Mucosa of stomach (tissue), 1 donor: Measurements from ENCODE around the gene NFIC.
A peak's percentile ranks its signal among the peaks of the same experiment; 100 is the strongest.
"Not testable (repeated sequence)": the region's sequence is repeated elsewhere in the genome, so short reads cannot be mapped to it uniquely, and the experiment has no call there.

Source experiments
- H3K27me3 ChIP-seq: one replicate; pipeline ENCODE4 v1.7.0; 2013; ENCODE audit warnings: mild to moderate bottlenecking, low read length; ENCODE audit not compliant: control insufficient read depth, insufficient read depth
- H3K36me3 ChIP-seq: one replicate; pipeline ENCODE4 v1.7.0; 2013; ENCODE audit warnings: low read length; ENCODE audit not compliant: control insufficient read depth, insufficient read depth
- H3K4me1 ChIP-seq: one replicate; pipeline ENCODE4 v1.7.0; 2013; ENCODE audit warnings: mild to moderate bottlenecking, low read length; ENCODE audit not compliant: control insufficient read depth, insufficient read depth
- H3K4me3 ChIP-seq: one replicate; pipeline ENCODE4 v1.7.0; 2013; ENCODE audit warnings: low read length
- H3K9ac ChIP-seq: one replicate; pipeline ENCODE4 v1.7.0; 2013; ENCODE audit warnings: mild to moderate bottlenecking, low read length, moderate library complexity
- H3K9me3 ChIP-seq: one replicate; pipeline ENCODE4 v1.7.0; 2013; ENCODE audit warnings: mild to moderate bottlenecking, low read length, moderate library complexity; ENCODE audit not compliant: control insufficient read depth
- donor health status: Pancreatic carcinoma.

NFIC gene

DNA sequence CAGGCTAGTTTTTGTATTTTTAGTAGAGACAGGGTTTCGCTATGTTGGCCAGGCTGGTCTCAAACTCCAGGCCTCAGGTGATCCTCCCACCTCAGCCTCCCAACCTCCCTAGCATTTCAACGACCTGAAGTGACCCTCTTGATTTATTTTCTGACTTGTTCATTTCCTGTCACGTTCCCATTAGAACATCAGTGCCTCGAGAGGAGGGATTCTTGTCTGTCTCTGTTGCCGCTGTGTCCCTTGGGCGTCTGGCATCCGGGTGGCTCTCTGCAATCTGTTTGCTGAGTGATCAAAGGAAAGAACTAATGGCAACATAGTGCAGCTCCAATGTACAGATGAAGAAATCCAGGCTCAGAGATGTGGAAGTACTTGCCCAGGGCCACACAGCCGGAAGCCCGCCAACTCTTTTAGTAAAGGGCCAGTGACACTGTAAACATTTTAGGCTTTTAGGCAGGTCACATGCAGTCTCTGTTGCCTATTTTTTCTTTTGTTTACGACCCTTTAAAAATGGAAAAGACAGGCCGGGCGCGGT, 47.5 kb downstream of the NFIC start:
- Histone ChIP-seq H3K27me3 (no peaks in the 10 kb centered on the region), H3K9me3 (no peaks in the 10 kb centered on the region), H3K36me3 (no peaks in the 10 kb centered on the region), H3K9ac (no peak overlapping the region), H3K4me1 (no peaks in the 10 kb centered on the region), H3K4me3 (no peak overlapping the region)

DNA sequence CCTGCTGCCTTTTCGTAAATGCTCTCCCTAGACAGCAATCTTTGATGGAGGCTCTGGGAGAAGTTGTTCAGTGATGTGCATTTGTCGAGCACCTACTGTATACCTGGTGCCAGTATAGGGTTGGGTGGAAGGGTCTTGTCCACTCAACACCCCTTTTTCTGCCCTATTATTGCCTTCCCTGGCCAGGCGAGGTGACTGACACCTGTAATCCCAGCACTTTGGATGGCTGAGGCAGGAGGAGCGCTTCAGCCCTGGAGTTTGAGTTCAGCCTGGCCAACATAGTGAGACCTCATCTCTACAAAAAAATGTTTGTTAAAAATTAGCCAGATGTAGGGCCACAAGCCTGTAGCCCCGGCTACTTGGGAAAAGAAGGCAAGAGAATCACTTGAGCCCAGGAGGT, 49.3 kb downstream of the NFIC start:
- Histone ChIP-seq H3K4me1 (no peaks in the 10 kb centered on the region), H3K27me3 (no peaks in the 10 kb centered on the region), H3K9ac (no peak overlapping the region), H3K9me3 (no peaks in the 10 kb centered on the region), H3K36me3 (no peaks in the 10 kb centered on the region), H3K4me3 (no peak overlapping the region)

DNA sequence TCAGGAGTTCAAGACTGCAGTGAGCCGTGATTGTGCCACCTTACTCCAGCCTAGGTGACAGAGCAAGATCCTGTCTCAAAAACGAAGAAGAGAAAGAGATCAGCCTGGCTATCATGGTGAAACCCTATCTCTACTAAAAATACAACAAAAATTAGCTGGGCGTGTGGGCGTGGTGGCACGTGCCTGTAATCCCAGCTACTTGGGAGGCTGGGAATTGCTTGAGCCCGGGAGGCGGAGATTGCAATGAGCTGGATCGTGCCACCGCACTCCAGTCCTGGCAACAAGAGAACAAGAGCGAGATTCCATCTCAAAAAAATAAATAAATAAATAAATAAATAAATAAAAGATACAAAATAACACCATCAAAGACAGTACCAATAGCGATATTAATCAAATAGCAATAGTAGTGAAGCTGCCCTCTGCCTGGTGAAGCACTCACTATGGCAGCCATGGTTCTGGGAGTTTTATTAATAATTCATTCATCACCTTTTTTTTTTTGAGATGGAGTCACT, 53.9 kb downstream of the NFIC start:
- Histone ChIP-seq H3K4me1 (no peaks in the 10 kb centered on the region), H3K9ac (no peak overlapping the region), H3K27me3 (no peaks in the 10 kb centered on the region), H3K4me3 (no peak overlapping the region), H3K9me3 (no peaks in the 10 kb centered on the region), H3K36me3 (no peaks in the 10 kb centered on the region)

DNA sequence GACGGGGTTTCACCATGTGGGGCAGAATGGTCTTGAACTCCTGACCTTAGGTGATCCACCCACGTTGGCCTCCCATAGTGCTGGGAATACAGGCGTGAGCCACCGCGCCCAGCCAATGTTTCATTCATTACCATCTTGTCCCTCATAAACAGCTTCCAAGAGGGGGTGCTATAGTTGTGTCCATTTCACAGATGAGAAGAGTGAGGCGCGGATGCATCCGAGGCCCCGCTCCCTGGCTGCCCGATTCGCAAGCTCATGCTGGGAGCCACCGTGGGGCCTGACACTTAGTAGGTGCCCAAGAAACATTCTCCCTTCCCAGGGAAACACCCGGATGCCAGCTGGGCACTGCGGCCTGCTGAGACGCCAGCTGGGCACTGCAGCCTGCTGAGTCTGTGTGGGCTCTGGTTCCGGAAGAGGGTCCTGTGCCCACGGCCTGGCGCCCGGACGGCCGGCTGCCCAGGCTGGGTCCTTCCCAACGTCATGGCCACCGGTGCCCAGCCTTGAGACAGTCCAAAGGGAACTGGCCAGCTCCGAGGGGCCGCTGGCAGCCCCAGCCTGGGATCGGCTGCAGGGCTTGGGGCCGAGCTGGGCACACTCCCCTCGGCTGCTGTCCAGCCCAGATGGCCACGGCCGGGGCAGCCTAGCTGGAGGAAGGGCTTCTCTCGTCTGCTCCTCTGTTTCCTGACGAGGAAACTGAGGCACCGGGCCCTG, 54.7 kb downstream of the NFIC start:
- Histone ChIP-seq H3K9me3 (no peaks in the 10 kb centered on the region), H3K4me3 (no peak overlapping the region), H3K9ac (no peak overlapping the region), H3K27me3 (no peaks in the 10 kb centered on the region), H3K36me3 (no peaks in the 10 kb centered on the region), H3K4me1 (no peaks in the 10 kb centered on the region)

GRCh38 chr19:3421656-3422055, 55.3 kb downstream of the NFIC start:
- not testable (repeated sequence) for H3K27me3 ChIP-seq, H3K9me3 ChIP-seq, H3K36me3 ChIP-seq, H3K9ac ChIP-seq, H3K4me3 ChIP-seq, H3K4me1 ChIP-seq

DNA sequence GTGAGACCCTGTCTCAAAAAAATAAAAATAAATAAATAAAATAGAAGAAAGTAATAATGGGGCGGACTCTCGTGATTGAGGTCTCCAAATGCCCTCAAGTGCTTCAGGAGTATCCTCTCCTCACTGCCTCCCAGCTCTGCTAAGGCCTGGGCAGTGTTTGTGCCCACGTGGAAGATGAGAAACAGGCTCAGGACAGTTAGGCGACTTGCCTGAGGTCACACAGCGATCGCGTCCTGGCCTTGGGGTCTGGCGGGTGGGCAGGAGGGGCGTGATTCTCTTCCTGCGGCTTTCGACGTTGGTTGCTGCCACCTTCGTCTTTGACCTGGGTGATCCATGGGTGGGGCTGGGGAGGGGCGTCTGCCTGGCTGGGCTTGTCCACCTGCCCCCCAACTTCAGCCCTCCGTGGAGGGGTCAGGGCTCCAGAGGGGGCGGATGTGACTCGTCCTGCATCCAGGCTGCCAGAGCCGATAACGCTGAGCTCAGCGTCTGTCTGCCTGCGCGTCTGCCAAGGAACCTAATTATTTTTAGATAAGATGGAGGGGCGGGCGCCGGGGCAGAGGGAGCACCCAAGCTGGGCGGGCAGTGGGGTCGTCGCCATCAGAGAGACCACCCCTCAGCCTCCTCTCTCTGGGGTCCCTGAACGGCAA, 56.9 kb downstream of the NFIC start:
- H3K9me3 ChIP-seq: no peaks in the 10 kb centered on the region
- no peaks in the 10 kb centered on the region for H3K36me3 ChIP-seq
- H3K27me3 ChIP-seq: no peaks in the 10 kb centered on the region
- no peak overlapping the region for H3K9ac ChIP-seq
- no peak overlapping the region for H3K4me3 ChIP-seq
- H3K4me1 ChIP-seq: no peaks in the 10 kb centered on the region

DNA sequence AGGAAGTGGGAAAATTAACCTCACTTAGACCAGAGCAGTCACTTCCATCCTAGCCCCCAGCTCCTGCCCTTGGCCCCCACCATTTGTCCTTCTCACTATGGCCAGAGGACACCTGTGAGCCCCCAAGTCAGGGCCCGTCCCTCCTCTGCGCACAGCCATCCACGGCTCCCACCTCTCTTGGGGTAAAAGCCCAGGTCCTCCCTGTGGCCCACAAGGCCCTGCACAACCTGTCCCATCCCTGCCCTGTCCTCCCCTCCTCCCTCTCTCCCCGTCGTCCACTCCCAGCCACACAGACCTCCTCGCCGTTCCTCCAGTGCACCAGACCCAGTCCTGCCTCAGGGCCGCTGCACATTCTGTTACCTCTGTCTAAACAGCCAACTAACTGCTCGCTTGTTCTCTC, 60.0 kb downstream of the NFIC start:
- Histone ChIP-seq H3K4me3 (no peak overlapping the region), H3K4me1 (no peaks in the 10 kb centered on the region)

GRCh38 chr19:3430366-3430680, 63.9 kb downstream of the NFIC start:
- H3K9ac ChIP-seq, H3K4me3 ChIP-seq, H3K27me3 ChIP-seq, H3K9me3 ChIP-seq: not testable (repeated sequence)
- peaks cover 16% of the 10 kb centered on the region for H3K36me3 ChIP-seq
- peaks cover 10% of the 10 kb centered on the region for H3K4me1 ChIP-seq

More for the DNA sequence above, 60.0 kb downstream of the NFIC start:
- Histone ChIP-seq H3K9ac (no peak overlapping the region), H3K27me3 (no peaks in the 10 kb centered on the region), H3K36me3 (no peaks in the 10 kb centered on the region), H3K9me3 (no peaks in the 10 kb centered on the region)

GRCh38 chr19:3431760-3432397, 65.5 kb downstream of the NFIC start:
- no peak overlapping the region for H3K4me3 ChIP-seq
- H3K9ac ChIP-seq: no peak overlapping the region
- H3K4me1 ChIP-seq: peaks cover 12% of the 10 kb centered on the region
- H3K36me3 ChIP-seq: peaks cover 16% of the 10 kb centered on the region
- no peaks in the 10 kb centered on the region for H3K27me3 ChIP-seq
- no peaks in the 10 kb centered on the region for H3K9me3 ChIP-seq

DNA sequence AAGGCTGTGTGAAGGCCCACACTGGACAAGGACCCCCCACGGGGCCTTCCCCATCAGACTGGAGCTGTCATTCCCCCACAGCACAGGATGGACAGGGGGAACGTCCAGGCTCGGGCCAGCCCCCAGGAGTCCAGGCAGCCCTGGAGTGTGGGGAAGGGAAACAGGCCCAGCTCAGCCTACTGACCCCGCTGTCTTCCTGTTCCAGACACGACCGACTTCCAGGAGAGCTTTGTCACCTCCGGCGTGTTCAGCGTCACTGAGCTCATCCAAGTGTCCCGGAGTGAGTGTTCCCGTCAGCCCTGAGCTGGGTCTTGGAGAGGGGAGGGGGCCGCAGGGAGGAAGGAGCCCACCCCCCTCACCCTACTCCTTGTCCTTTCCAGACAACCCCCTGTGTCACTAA, 66.9 kb downstream of the NFIC start:
- H3K9me3 ChIP-seq: no peaks in the 10 kb centered on the region
- H3K27me3 ChIP-seq: no peaks in the 10 kb centered on the region
- H3K4me3 ChIP-seq: no peak overlapping the region
- peaks cover 16% of the 10 kb centered on the region for H3K36me3 ChIP-seq
- H3K9ac ChIP-seq: no peak overlapping the region
- H3K4me1 ChIP-seq: peaks cover 12% of the 10 kb centered on the region

DNA sequence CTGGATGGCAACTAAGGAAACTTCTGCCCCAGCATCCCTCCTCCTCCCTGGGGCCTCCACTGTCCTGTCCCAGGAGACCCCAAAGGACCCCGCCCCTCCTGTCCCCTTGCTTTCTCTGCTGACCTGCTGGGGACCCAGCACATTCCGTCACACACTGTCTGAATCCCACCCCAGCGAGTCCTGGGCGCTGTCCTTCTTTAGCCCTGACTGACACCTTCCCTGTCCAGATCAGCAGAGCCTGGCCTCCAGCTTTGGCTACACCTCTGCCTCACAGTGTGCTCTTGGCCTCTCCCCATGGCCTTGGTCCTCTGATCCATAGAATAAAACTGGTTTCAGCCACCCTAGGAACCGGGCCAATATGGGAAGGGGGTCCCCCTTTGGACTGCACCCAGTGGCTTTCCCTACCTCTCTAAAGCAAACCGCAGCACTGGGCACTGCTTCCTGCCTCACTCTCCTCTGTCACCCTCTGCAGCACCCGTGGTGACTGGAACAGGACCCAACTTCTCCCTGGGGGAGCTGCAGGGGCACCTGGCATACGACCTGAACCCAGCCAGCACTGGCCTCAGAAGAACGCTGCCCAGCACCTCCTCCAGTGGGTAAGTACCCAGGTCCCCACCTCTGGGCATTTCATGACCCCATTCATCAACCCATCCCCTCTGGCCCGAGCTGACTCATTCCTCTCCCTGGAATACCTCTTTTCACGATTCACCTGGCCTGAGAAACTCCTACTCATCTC, 67.6 kb downstream of the NFIC start:
- Histone ChIP-seq H3K36me3 (peaks cover 16% of the 10 kb centered on the region), H3K4me3 (no peak overlapping the region), H3K9me3 (no peaks in the 10 kb centered on the region), H3K4me1 (peaks cover 12% of the 10 kb centered on the region), H3K27me3 (no peaks in the 10 kb centered on the region), H3K9ac (peak overlapping the region; percentile 58)
